Measurements from ENCODE around the gene OAS3.

DNA sequence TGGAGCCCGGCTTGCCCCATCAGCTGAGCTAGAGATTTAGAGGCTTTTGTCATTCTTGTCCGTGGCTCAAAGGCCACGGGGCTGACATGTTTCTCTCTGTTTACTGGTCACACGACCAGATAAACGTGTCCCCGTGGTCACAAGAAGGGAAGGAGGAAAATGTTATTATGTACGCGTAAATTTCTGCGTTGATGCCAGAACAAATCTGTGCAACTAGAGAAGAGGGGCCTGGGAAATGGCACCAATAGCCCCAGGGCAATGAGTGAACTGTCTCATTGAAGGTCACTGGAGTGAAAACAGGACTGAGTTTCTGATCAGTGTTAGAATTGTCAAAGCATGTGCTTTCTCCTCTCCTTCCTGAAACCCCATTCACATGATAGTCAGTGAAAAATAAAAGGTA is 65.4 kb downstream of the OAS3 start:
- TF ChIP-seq, protein P1, sequence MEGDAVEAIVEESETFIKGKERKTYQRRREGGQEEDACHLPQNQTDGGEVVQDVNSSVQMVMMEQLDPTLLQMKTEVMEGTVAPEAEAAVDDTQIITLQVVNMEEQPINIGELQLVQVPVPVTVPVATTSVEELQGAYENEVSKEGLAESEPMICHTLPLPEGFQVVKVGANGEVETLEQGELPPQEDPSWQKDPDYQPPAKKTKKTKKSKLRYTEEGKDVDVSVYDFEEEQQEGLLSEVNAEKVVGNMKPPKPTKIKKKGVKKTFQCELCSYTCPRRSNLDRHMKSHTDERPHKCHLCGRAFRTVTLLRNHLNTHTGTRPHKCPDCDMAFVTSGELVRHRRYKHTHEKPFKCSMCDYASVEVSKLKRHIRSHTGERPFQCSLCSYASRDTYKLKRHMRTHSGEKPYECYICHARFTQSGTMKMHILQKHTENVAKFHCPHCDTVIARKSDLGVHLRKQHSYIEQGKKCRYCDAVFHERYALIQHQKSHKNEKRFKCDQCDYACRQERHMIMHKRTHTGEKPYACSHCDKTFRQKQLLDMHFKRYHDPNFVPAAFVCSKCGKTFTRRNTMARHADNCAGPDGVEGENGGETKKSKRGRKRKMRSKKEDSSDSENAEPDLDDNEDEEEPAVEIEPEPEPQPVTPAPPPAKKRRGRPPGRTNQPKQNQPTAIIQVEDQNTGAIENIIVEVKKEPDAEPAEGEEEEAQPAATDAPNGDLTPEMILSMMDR (IDR thresholded peaks at IDR 0.05): no peak
- TF ChIP-seq JUN (CRISPR knock-in tag; IDR thresholded peaks at IDR 0.05): no peak
- TF ChIP-seq, protein P2, sequence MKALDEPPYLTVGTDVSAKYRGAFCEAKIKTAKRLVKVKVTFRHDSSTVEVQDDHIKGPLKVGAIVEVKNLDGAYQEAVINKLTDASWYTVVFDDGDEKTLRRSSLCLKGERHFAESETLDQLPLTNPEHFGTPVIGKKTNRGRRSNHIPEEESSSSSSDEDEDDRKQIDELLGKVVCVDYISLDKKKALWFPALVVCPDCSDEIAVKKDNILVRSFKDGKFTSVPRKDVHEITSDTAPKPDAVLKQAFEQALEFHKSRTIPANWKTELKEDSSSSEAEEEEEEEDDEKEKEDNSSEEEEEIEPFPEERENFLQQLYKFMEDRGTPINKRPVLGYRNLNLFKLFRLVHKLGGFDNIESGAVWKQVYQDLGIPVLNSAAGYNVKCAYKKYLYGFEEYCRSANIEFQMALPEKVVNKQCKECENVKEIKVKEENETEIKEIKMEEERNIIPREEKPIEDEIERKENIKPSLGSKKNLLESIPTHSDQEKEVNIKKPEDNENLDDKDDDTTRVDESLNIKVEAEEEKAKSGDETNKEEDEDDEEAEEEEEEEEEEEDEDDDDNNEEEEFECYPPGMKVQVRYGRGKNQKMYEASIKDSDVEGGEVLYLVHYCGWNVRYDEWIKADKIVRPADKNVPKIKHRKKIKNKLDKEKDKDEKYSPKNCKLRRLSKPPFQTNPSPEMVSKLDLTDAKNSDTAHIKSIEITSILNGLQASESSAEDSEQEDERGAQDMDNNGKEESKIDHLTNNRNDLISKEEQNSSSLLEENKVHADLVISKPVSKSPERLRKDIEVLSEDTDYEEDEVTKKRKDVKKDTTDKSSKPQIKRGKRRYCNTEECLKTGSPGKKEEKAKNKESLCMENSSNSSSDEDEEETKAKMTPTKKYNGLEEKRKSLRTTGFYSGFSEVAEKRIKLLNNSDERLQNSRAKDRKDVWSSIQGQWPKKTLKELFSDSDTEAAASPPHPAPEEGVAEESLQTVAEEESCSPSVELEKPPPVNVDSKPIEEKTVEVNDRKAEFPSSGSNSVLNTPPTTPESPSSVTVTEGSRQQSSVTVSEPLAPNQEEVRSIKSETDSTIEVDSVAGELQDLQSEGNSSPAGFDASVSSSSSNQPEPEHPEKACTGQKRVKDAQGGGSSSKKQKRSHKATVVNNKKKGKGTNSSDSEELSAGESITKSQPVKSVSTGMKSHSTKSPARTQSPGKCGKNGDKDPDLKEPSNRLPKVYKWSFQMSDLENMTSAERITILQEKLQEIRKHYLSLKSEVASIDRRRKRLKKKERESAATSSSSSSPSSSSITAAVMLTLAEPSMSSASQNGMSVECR (CRISPR knock-in tag; IDR thresholded peaks at IDR 0.05; ENCODE audit: borderline replicate concordance): no peak
- TF ChIP-seq JAZF1 (CRISPR knock-in tag; IDR thresholded peaks at IDR 0.05): no peak
- TF ChIP-seq ZNF671 (CRISPR knock-in tag; IDR thresholded peaks at IDR 0.05): no peak
- no peak for TF ChIP-seq ZBTB21 (CRISPR knock-in tag; IDR thresholded peaks at IDR 0.05; ENCODE audit: borderline replicate concordance)
- no peak for TF ChIP-seq ZNF263 (CRISPR knock-in tag; IDR thresholded peaks at IDR 0.05; ENCODE audit: low read depth)
- TF ChIP-seq CREB1 (CRISPR knock-in tag; IDR thresholded peaks at IDR 0.05): no peak
- TF ChIP-seq, protein P3, sequence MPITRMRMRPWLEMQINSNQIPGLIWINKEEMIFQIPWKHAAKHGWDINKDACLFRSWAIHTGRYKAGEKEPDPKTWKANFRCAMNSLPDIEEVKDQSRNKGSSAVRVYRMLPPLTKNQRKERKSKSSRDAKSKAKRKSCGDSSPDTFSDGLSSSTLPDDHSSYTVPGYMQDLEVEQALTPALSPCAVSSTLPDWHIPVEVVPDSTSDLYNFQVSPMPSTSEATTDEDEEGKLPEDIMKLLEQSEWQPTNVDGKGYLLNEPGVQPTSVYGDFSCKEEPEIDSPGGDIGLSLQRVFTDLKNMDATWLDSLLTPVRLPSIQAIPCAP (CRISPR knock-in tag; IDR thresholded peaks at IDR 0.05): no peak
- no peak for TF ChIP-seq GRHL2 (CRISPR knock-in tag; IDR thresholded peaks at IDR 0.05; ENCODE audit: insufficient replicate concordance, severe bottlenecking)
- TF ChIP-seq FOXJ3 (CRISPR knock-in tag; IDR thresholded peaks at IDR 0.05; ENCODE audit: borderline replicate concordance): no peak
- no peak for TF ChIP-seq CBFB (CRISPR knock-in tag; IDR thresholded peaks at IDR 0.05; ENCODE audit: low read depth)
- TF ChIP-seq, protein P4, sequence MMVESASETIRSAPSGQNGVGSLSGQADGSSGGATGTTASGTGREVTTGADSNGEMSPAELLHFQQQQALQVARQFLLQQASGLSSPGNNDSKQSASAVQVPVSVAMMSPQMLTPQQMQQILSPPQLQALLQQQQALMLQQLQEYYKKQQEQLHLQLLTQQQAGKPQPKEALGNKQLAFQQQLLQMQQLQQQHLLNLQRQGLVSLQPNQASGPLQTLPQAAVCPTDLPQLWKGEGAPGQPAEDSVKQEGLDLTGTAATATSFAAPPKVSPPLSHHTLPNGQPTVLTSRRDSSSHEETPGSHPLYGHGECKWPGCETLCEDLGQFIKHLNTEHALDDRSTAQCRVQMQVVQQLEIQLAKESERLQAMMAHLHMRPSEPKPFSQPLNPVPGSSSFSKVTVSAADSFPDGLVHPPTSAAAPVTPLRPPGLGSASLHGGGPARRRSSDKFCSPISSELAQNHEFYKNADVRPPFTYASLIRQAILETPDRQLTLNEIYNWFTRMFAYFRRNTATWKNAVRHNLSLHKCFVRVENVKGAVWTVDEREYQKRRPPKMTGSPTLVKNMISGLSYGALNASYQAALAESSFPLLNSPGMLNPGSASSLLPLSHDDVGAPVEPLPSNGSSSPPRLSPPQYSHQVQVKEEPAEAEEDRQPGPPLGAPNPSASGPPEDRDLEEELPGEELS (CRISPR knock-in tag; IDR thresholded peaks at IDR 0.05): no peak

Measured in WTC11 (cell line).